ENCODE results near the gene PABPN1L.

The PABPN1L gene, protein sequence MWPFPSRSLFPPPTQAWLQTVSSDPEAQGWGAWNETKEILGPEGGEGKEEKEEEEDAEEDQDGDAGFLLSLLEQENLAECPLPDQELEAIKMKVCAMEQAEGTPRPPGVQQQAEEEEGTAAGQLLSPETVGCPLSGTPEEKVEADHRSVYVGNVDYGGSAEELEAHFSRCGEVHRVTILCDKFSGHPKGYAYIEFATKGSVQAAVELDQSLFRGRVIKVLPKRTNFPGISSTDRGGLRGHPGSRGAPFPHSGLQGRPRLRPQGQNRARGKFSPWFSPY

DNA sequence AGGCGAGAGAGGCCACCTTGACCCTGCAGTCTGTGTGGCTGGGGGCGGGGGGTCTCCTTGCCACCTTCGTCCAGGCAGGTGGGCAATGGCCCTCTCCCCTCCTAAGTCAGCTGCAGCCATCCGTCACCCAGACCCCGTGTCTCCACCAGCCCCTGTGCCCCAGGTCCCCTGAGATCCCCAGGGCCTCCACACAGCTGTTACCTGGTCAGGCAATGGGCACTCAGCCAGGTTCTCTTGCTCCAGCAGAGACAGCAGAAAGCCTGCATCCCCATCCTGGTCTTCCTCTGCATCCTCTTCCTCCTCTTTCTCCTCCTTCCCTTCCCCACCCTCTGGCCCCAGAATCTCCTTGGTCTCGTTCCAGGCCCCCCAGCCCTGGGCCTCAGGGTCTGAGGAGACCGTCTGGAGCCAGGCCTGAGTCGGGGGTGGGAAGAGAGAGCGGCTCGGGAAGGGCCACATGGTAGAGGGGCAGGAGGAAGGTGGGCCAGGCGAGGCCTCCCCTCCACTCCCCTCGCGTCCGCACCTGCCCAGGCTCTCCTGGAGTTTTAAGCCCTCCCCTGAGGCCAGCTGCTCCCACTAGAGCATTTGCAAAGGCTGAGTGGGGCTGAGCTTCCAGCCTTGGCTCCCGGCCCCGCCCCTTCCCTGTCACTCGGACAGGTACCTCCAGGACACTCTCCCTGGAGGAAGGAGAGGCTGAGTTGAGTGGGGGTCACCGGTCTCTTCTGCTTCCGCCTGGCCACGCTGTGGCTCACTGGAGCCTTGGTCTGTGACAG lies at the start of gene PABPN1L:
Gene PABPN1L (minus strand): TSS at position 510 of the 770 bp plus-strand sequence. CDS start 54 bp downstream, at position 456.
- no peak for DNase-seq (ENCODE audit: low spot score)

DNA sequence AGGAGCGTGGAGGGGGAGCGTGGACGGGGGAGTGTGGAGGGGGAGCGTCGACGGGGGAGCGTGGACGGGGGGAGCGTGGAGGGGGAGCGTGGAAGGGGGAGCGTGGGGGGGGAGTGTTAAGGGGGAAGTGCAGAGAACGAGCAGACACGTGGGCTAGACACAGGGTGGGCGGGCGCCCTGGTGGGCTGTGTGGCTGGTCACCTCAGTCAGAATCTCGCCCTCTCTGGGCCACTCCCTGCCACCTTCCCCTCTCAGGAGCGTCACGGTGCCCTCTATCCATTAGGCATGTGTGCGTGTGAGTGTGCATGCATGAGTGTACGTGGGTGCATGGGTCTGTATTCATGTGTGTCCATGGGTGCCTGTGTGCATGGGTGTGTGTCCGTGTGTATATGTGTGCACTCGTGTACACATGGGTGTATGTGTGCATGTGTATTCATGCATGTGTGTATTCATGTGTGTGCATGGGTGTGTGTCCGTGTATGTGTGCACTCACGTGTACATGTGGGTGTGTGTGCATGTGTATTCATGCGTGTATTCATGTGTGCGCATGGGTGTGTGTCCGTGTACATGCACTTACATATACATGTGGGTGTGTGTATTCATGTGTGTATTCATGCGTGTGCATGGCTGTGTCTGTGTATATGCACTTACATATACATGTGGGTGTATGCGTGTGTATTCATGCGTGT lies 49.3 kb upstream of the PABPN1L start:
- DNase-seq (ENCODE audit: low spot score), result no peak

DNA sequence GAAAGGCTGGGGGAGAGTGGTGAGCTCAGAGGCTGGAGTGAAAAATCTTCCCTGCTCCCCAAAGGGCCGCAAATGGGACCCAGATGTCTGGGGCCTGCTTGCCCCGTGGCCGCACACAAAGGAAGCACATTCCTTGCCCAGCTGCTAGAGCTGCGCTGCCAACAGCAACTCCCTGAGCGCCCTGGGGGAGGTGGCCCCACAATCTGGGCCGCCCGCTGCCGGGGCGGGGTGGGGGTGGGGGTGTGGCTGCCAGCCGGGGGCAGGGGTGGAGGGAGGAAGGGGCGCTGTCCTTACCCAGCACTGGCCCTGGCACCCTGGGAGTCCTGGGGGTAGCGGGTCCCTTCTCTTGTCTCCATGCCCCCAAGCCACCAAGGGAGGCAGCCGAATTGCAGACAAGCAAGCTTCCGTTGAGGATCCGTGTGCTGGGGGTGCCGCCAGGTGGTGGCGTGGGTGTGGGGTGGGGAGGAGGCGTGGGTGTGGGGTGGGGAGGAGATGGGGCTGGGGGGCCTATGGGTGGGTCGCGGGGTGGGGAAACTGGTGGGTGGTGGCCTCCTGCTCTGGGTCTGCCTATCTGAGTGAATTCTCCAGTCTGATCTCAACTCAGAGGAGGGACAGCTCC lies 48.4 kb upstream of the PABPN1L start:
- no peak for DNase-seq (ENCODE audit: low spot score)

DNA sequence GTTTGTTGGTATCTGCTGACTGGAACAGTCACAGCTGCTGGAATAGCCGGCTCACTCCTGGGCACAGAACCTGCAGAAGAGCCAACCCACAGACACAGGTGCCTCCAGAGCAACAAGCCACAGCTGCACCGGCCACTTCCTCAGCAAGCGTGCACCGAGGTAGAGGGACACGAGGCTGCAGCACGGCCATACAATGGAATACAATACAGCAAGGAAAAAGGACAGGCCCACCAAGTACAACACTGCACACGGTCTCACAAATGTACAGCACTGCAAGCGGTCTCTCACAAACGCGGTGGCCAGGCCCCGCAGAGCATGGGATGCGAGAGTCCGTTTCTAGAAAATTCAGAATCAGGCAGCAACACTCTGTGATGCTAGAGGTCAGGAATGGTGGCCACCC lies 47.4 kb upstream of the PABPN1L start:
- DNase-seq (ENCODE audit: low spot score), result no peak

DNA sequence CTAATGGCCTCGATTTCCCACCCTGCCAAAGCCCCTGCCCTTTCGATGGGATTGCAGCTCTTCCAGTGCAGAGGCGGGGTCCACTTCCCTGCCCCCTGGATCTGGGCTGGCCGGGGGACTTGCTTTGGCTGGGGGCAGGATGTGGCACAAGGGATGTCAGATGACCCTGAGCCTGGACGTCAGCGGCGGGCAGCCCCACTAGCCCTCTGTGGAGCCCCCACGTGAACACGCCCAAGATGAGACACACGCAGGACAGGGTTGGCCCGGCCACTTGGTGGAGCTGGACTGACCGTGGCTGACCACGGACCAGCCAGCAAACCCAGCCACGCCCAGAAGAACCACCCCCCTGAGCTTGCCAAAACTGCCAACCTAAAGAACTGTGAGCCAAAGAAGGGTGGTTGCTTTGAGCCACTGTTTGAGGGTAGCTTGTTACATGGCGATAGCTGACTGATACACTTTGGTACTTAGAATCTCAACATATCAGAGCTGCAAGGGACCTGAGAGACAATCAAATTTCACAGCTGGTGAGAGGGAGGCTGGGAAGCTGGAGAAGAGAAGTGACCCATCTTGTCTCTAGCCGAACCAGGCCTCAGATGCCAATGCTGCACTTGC lies 46.6 kb upstream of the PABPN1L start:
- no peak for DNase-seq (ENCODE audit: low spot score)

DNA sequence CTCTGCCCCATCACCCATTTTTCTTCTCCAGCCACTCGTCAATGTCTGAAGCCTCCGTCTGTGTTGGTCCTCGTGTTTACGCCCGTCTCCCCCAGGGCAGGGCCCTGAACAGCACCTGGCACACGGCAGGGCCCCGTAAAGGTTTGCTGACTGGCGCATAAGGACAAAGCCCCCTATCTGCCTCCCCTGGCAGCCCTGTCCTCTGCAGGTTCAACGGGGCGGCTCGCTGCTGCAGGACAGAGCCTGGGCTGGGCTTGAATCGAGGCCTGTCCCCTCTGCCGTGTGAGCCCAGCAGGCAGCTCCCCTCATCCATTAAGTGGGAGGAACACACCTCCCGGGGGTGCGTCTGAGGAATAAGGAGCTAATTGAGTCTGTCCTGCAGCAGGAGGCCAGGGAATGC lies 46.1 kb upstream of the PABPN1L start:
- DNase-seq (ENCODE audit: low spot score), result no peak

DNA sequence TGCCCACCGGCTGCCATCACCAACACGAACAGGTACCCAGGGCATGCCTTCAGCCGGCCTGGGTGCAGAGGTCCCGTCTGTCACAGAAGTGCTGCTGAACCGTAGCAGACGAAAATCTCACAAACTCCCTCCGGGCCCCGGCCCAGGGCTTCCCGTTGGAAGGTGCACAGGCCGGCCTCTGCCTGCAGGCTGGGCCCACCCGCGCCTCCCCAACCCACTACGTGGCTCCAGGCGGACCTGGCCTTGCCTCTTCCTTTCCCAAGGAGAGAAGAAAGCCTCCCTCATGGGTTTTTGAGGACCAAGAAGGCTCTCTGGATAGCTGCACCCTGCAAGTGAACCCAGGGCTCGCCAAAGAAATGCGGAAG lies 45.5 kb upstream of the PABPN1L start:
- DNase-seq (ENCODE audit: low spot score), result no peak

DNA sequence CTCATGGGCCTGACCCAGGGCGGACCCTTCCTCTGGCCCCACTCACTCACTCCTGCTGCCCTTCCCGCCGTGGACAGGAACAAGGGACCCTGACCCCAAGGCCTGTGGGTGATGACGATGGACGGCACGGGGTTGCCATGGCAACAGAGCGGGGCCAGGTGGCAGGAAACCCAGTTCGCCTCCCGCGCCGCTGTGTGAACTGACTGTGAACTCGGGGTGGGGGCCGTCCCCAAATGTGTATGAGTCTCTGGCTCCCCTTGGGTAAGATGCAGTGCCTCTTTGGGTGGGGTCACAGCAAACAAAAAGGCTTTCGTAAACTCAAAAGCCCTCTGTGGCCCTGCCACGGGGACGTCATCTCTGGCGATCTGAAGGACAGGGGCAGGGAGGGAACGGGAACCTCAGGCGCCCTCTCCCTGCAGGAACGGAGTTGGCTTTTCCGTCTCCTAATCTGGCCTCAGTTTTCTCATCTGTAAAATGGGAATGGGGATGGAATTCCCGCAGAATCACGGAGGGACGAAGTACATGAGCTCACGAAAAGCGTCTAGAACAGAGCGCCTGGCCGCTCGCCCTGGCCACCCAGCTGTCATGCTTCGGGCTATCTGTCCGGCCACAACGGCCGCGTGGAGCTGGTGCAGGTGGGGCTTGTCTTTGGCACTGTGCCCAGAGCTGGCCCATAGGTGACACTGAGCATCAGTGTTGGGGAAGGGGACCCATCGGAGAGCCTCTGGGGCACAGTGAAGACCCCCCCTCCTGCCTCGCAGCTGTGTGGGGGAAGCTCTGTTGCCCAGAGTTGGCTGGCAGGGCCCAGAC lies 44.9 kb upstream of the PABPN1L start:
- no peak for DNase-seq (ENCODE audit: low spot score)

DNA sequence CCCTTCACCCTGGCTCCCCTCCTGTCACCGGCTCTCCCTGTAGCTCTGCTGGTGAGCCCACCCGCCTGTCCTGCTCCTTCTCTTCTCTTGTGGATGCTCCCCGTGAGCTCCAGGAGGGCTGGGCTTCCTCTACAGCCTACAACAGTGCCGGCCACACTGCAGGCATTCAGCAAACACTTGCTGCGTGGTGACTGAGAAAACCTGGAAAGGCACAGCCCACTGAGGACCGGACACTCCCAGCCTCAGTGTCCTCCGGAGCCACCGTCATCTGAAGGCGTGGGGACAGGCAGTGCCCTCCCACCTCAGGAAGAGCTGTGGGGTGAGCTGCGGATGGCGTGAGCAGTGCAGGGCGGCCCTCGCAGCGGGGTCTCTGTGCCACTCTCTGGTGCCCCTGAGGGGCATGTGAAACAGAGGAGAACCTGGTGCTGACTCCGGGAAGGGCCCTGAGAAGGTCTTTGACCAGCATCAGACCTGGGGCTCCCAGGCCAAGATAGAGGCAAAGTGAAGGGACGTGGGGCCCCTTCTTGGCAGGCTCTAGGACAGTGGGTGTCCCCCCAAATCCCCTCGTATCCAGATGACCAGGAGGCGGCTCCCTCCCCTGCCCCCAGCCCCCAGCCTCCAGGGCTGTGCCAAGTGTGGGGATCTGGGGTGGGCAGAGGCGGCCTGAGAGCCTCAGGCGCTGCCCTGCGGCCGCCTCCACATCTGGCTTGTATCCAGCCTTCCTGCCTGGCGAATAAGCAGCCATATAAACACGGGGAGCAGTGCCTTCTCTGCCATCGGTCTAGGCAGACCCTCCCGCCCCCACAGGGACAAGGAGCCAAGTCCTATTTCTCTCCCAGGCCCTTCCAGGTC lies 44.0 kb upstream of the PABPN1L start:
- DNase-seq (ENCODE audit: low spot score), result no peak

DNA sequence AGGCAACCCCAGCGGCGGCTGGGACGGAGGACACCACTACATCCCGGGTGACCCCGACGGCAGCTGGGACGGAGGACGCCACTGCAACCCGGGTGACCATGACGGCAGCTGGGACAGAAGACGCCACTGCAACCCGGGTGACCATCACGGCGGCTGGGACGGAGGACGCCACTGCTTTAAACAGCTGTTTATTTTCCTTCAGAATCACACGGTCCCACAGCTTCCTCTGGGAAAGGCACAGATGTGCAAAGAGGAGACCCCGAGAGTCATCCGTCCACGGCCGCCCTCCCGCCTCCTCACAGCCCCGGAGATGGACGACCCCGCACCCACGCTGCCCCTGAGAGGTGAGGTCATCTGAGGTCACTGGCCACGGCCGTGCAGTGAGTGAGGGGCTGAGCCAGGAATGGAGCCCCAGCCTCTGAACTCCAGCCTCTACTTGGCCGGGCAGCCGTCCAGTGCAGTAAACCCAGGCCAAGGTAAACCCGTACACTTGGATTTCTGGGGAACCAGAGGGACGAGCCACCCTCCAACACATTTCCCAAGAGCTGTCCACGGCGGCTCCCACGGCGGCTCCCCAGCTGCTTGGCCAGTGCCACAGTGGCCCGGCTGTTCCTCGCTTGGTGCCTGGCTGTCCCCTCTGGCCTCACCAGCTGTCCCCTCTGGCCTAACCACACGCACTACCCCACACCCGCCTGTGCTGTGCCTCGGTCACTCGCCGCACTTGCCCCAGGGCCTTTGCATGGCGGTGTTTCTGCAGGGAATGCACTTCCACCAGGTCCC lies 43.2 kb upstream of the PABPN1L start:
- DNase-seq (ENCODE audit: low spot score), result no peak

DNA sequence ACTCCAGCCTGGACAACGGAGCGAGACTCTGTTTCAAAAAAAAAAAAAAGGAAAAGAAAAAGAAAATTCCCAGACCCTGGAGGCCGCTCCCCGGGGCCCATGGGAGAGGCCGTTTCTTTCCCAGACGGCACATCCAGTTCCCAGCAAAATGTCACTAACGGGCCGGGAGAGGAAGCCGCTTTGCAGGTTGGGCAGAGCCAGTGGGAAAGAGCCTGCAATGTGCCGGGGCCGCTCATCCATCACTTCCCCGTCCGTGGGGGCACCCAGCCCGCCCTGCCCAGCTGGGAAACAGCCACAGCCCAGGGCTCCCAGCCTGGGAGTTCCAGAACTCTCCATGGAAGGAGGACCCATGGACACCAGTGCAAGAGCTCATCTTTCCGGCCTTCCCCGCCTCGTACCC lies 41.8 kb upstream of the PABPN1L start:
- DNase-seq (ENCODE audit: low spot score), result no peak

DNA sequence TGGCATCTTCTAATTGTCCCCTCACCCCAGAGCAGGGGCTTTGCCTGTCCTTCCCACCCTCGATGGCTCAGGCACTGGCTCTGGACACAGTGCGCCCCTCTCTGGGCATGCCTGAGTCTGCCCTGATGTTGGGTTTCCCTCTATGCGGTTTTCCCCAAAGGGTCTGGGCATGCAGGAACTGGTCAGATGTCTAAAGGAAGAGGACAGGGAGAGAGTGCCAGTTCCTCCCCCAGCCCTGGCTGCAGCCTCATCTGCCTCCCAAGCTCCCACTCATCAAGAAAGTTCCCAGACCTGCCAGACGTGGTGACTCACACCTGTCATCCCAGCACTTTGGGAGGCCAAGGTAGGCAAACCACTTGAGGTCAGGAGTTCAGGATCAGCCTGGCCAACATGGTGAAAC lies 41.3 kb upstream of the PABPN1L start:
- no peak for DNase-seq (ENCODE audit: low spot score)

DNA sequence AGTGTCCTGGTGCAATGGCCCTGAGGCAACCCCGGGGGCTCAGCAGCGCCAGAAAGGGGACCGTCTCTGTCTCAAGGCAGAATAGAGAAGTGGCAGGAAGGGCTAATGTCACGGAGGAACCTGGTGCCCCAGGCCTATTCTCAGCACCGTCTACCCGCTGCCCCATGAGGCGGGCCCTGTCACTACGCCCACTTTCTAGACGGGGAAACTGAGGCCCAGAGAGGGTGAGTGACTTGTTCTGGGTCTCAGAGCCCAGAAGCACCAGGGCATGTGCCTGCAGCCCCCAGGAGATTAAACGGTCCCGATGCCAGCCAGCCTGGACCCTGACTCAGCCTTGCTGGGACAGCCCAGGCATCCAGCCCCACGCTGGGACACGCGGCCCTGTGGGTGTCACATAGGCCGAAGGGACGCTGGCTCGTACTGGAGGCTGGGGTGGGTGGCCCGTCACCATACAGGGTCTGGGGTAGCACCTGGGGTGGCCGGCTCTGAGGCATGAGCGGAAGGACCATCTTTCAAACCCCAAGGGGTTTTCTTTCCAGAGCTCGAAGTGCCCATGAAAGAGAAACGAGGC lies 40.2 kb upstream of the PABPN1L start:
- no peak for DNase-seq (ENCODE audit: low spot score)

DNA sequence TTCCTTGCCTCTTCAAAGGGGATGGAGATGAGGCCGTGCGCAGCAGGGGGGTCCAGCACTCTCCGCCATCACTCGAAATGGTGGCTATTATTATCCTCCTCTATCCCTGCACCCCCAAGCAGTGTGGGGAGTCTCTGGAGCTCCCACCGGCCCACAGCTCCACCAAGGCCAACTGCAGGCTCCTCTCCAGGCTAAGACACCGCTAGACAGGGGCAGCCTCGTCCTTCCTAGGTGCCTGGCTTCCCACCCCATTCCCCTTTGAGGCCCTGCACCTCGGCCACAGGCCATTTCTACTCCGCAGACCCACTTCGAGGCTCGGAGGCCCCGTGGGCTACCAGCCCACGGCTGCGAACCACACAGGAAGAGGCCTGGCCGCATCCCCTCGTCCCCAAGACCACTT lies 39.6 kb upstream of the PABPN1L start:
- DNase-seq (ENCODE audit: low spot score), result no peak

DNA sequence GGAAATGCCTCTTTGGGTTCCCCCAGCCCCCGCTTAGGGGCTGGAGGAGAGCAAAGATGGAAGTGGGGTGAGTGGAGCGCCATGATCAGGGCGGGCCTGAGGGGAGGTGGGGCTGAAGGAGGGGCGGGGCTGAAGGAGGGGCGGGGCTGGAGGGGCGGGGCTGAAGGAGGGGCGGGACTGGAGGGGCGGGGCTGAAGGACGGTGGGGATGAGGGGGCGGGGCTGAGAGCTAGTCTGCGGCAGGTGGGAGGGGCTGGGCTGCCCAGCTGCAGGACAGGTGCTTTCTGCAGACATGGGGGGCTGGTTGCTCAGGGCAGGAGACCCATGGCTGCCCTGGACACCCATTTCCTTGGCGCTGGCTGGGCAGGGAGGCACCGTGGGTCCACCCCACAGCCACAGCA lies 39.1 kb upstream of the PABPN1L start:
- no peak for DNase-seq (ENCODE audit: low spot score)

DNA sequence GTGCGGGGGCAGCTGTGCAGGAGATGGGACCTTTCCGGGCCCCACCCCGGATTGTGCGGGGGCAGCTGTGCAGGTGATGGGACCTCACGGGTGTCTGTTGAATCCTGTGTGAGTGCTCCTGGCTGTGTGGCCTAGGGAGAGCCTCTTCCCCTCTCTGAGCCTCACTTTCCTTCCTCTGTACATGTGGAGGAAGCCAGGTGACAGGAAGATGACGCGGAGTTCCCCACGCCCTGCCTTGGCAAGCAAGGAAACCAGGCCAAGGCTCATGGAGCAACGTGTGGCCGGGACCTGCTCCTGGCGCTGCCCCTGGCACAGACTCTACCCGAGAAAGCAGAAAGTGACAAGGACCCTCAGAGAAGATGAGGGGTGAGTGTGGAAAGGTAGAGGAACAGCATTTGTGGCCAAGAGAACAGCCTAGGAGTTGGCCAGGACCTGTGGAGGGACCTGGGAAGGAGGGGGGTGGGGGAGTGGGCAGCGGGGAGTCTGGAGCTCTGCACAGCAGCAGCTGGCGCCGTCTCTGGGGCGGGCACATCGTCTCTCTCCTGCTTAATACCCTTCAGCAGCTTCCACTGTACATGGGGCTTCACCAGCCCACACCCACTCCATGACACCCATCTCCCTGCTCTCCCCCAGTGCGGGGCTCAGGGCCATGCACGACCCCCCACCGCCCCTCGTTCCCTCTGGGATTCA lies 38.4 kb upstream of the PABPN1L start:
- no peak for DNase-seq (ENCODE audit: low spot score)

DNA sequence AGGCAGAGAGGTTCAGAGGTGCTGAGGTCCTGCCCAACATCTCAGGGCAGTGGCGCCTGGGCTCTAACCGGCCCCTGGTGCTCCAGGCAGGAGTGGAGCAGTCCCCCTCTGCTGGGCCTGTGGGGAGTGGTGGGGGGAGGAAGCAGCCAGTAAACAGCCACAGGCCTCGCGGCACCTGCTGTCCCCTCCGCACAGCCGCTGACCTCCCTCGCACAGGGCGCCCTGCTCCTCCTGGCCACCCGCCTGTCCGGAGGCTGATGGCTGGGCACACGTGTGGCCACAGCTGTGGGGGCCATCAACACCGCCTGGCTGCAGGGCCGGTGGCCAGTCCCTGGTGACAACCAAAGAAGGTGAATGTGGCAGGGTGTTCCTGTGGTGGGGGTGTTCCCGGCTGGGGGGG lies 36.8 kb upstream of the PABPN1L start:
- no peak for DNase-seq (ENCODE audit: low spot score)

DNA sequence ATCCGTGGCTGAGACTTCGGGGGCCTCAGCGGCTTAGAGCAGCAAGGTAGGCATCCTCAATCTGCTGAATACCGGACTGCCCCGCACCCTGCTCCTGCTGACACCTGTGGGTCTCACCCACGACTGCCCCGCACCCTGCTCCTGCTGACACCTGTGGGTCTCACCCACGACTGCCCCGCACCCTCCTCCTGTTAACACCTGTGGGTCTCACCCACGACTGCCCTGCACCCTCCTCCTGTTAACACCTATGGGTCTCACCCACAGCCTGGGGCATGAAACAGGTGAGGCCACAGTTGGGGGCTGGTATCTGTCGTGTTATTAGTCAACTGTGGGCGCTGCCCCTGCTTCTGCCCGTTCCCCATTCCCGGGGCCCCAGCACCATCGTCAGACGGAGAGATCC lies 36.3 kb upstream of the PABPN1L start:
- no peak for DNase-seq (ENCODE audit: low spot score)
